Transverse colon (tissue), 4 donors: ENCODE measurements around the gene ENDOV.

Source experiments
- POLR2AphosphoS5 ChIP-seq, 3 donors: sonication (generic); formaldehyde crosslinking; IDR thresholded peaks; one replicate each; pipeline ENCODE4 v1.6.1; 2016; ENCODE audit warnings: antibody characterized with exemption in 3 of 3
- TF ChIP-seq, protein P1 (sequence below), 5 experiments: fragments of 200-600 bp in 3 of 5; fragments of 450-650 bp in 2 of 5; sonication (generic) in 3 of 5; IDR thresholded peaks; 1 replicate in 2 of 5; 2 replicates in 3 of 5; pipeline ENCODE4 v1.5.1; 2016 to 2017; ENCODE audit warnings: antibody characterized with exemption in 5 of 5, inconsistent platforms in 3 of 5, mild to moderate bottlenecking in 2 of 5, moderate library complexity in 1 of 5

DNA sequence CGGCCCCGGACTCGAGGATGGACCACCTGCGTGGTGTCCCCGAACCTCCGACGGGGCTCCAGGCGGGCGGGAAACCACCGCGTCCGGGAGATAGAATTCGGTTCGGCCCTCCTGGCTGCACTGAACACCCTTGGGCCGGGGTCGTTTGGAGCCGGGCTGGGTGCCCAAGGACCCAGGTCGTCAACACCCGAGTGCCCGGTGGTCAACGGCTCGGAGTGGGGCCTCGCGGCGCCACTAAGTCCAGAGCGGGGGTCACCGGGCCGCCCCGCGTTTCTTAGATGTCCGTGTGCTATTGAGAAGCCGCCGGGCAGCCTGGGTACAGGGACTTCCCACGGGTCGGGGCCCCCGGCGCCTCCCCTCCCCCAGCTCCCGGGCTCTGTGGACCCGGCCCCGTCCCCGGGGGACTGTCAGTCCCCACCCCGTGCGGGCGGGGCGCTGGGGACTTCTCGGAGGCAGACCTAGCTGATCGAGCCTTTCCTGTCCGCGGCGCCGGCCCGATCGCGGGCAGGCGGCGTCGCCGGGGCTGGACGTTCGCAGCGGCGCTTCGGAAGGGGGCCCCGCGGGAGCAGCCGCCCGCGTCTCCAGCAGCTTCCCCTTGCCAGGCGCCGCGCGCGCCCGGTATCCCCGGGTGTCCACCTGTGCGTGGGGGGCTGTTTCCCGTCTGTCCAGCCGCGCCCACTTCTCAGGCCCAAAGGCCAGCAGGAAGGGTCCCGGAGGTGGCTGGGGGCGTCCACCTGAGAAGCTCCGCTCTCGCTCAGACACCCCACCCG, 62.1 kb downstream of the ENDOV start:
- TF ChIP-seq, protein P1, sequence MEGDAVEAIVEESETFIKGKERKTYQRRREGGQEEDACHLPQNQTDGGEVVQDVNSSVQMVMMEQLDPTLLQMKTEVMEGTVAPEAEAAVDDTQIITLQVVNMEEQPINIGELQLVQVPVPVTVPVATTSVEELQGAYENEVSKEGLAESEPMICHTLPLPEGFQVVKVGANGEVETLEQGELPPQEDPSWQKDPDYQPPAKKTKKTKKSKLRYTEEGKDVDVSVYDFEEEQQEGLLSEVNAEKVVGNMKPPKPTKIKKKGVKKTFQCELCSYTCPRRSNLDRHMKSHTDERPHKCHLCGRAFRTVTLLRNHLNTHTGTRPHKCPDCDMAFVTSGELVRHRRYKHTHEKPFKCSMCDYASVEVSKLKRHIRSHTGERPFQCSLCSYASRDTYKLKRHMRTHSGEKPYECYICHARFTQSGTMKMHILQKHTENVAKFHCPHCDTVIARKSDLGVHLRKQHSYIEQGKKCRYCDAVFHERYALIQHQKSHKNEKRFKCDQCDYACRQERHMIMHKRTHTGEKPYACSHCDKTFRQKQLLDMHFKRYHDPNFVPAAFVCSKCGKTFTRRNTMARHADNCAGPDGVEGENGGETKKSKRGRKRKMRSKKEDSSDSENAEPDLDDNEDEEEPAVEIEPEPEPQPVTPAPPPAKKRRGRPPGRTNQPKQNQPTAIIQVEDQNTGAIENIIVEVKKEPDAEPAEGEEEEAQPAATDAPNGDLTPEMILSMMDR (IDR thresholded peaks at IDR 0.05) = no peak
- no peak for TF ChIP-seq POLR2AphosphoS5 (IDR thresholded peaks at IDR 0.05)
